UCSD-AML1 (cell line): ENCODE measurements around the gene SLC27A1.
"Not testable (repeated sequence)": the region's sequence is repeated elsewhere in the genome, so short reads cannot be mapped to it uniquely, and the experiment has no call there.

Experiments
- DNase-seq: peaks from one replicate; lab custom pipeline; 2025; ENCODE audit not compliant: unreplicated experiment; lab: John Stamatoyannopoulos, UW

Gene SLC27A1

GRCh38 chr19:17510220-17510993 lies 40.1 kb downstream of the SLC27A1 start:
- peak; percentile 22 for DNase-seq

GRCh38 chr19:17511724-17512573 lies 41.6 kb downstream of the SLC27A1 start:
- DNase-seq, result peak; percentile 95

DNA sequence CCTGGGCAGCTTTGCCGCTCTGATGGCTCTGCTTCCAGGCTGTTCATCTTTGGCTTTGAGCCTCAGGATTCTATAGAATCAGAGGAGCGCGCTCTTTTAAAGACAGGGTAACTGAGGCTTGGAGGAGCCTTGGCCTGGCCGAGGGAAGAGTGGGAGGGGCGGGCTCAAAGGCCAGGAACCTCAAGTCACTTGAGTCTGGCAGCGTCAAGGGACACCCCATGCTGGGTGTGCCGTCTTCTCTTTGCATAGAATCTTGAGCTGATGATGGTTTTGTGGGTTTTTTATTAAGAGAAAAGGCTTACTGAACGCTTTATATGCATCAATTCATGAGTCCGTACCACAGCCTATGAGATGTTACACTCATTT lies 42.2 kb downstream of the SLC27A1 start:
- no peak for DNase-seq

DNA sequence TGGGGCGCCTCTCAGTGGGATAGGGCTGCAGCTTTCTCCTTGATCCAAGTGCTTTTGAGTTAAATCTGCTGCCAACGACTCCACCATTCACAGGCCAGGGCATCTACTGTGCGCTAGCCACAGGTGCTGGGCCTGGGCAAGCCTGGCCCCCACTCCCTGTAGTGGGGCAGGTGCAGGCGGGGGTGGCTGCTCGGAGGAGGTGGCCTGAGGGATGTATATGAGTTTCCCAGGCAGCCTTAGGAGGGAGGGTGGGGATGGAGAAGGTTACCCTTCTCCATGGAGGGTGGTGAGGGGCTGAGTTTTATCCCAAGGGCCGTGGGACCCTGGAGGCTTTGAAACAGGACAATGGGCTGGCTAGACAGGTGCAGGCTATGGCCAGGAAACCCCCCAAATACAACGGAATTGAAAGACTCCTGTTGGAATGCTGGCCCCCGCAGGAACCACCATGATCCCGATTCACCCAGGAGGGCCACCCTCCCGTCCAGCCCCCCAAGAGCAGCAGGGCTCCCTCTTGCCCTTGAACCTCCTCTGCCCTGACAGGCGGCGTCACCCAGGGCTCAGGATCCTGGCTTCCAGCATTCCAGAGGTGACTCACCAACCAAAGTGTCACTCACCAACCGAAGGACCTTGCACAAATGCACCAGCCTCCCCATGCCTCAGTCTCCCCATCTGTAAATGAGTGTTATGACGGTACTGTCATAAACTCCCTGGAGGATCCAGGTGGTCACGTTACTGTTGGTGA lies 45.3 kb downstream of the SLC27A1 start:
- no peak for DNase-seq

- DNase-seq, result no peak
These were observed 47.6 kb downstream of the SLC27A1 start for GRCh38 chr19:17517898-17518297.

- DNase-seq, result not testable (repeated sequence)
These were observed 48.3 kb downstream of the SLC27A1 start for GRCh38 chr19:17518654-17519053.

DNA sequence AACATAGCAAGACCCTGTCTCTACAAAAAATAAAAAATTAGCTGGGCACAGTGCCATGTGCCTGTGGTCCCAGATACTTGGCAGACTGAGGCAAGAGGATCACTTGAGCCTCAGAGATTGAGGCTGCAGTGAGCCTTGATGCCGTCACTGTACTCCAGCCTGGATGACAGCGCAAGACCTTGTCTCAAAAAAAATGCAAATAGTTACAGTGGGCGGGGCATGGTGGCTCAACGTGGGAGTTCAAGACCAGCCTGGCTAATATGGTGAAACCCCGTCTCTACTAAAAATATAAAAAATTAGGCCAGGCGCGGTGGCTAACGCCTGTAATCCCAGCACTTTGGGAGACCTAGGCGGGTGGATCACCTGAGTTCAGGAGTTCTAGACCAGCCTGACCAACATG lies 49.6 kb downstream of the SLC27A1 start:
- DNase-seq, result no peak

GRCh38 chr19:17520865-17521264 lies 50.5 kb downstream of the SLC27A1 start:
- DNase-seq, result no peak

- peak; percentile 87 for DNase-seq
These were observed 52.9 kb downstream of the SLC27A1 start for GRCh38 chr19:17522988-17523872.

DNA sequence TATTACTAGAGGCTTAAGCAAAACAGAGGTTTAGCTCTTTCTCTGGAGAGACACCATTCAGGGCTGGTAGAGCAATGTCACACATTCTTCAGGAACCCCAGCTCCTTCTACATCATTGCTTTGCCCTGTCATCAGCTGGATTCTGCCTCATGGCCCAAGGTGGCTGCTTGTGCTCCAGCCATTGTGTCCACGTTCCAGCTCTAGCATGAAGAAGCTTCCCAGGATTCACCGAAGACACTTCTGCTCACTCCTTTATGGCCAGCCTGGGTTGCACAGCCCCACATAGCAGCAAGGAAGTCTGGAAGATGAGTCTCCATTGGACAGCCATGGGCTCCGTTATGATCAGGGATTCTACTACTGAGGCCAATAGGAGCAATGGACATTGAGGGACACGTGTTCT lies 54.3 kb downstream of the SLC27A1 start:
- DNase-seq, result no peak

DNA sequence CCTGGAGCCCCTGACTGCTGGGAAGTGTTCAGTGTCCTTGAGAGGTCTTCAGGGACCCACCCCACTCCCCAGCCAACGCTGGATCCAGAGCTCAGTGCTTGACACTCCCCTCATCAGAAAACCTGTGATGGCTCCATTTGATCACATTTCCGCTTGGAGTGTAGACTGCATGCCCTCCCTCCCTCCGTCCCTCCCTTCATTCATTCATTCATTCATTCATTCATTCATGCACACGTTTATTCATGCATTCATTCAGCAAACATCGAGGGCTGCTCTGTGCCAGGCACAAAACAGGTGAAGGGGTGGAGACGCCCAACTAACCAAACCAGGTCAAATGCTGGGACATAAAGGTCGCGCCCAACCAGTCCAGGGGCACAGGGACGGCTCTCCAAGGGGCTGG lies 54.8 kb downstream of the SLC27A1 start:
- no peak for DNase-seq

- DNase-seq, result no peak
These were observed 56.6 kb downstream of the SLC27A1 start for GRCh38 chr19:17526922-17527321.

DNA sequence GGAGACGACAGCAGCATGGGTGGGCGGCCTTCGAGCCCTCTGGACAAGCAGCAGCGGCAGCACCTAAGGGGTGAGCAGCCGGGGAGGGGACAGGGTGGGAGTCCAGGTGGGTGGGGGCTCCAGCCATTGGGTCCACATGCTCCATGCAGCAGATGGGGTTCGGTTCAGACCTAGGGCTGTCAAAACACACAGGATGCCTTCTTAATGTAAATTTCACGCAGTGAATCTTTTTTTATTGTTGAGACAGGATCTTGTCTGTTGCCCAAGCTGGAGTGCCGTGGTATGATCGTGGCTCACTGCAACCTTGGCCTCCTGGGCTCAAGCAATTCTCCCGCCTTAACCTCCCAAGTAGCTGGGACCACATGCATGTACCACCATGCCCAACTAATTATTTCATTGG lies 57.0 kb downstream of the SLC27A1 start:
- DNase-seq, result no peak

GRCh38 chr19:17528610-17529009 lies 58.3 kb downstream of the SLC27A1 start:
- no peak for DNase-seq

DNA sequence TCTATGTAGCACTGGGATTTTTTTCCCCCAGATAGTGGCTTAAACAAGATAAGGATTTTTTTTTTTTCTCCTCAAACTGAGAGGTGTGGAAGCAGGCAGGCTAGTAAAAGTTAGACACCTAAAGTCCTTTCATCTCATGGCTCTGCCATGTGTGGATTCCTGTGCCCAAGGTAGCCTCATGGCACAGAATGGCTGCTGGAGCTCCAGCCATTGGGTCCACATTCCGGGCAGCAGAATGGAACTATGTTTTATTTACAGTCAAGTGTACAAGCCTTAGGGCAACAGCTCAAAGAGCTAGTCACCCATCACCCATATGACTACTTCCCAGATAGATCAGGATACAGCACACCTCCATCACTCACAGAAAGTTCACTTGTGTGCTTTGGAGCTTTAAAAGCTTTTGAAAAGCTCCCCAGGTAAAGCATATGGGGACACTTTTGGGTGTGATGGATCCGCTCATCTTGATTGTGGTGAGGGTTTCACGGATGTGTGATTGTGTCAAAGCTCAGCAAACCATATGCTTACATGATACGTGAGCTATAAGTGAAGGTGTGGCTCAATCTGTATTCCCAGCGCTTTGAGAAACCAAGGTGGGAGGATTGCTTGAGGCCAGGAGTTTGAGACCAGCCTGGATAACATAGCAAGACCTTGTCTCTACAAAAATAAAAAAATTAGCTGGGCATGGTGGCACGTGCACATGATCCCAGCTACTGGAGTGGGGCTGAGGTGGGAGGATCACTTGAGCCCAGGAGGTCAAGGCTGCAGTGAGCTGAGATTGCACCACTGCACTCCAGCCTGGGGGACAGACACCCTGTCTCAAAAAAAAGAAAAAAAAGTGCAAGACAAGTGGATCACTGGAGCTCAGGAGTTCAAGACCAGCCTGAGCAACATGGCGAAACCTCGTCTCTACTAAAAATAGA lies 59.2 kb downstream of the SLC27A1 start:
- DNase-seq, result no peak

DNA sequence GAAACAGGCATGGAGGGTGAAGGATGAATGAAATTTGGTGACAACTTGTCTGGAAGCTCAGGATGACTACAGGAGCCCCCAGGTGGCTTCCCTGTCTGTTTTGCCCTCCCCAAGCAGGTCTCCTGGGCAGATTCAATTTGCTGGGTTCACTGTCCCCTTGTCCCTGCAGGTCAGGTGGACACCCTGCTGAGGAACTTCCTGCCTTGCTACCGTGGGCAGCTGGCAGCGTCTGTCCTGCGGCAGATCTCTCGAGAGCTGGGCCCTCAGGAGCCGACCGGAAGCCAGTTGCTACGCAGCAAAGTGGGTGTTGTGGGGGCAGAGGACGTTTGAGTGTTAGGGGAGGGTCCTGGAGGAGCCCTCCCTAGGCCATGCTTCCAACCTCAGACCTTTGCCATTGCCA lies 60.3 kb downstream of the SLC27A1 start:
- peak; percentile 21 for DNase-seq

- no peak for DNase-seq
These were observed 61.8 kb downstream of the SLC27A1 start for GRCh38 chr19:17532116-17532515.

- no peak for DNase-seq
These were observed 62.2 kb downstream of the SLC27A1 start for GRCh38 chr19:17532557-17532956.

GRCh38 chr19:17534767-17535166 lies 64.4 kb downstream of the SLC27A1 start:
- no peak for DNase-seq

GRCh38 chr19:17536955-17537354 lies 66.6 kb downstream of the SLC27A1 start:
- DNase-seq, result no peak
